ENCODE measurements around the gene PPP2R5D. TPM values are rescaled to one million over a fixed set of nuclear protein-coding genes. Genes with fewer than 3 reads are reported as not detected.

The PPP2R5D gene
- 29.6 and 36.7 TPM in 2 replicates for total RNA-seq (ENCODE audit: low replicate concordance)

GRCh38 chr6:42984001-42984923 lies at the start of gene PPP2R5D:
TSS of gene PPP2R5D (plus strand) at chr6:42984570. CDS start at chr6:42984678, 108 bp downstream.

GRCh38 chr6:42960243-42961019 lies 23.9 kb upstream of the PPP2R5D start, which contains the start of gene GNMT:
TSS of gene GNMT (plus strand) at chr6:42960754. CDS start at chr6:42960768, 14 bp downstream.

GRCh38 chr6:42978839-42979522 lies 5.4 kb upstream of the PPP2R5D start, which contains the start of gene PEX6:
TSS of gene PEX6 (minus strand) at chr6:42979181. CDS start at chr6:42979150, 31 bp downstream.

GRCh38 chr6:43013843-43014433 lies 29.6 kb downstream of the PPP2R5D start, which contains the start of the genes KLHDC3 and MEA1:
TSS of gene KLHDC3 (plus strand) at chr6:43014249. CDS start at chr6:43017193, 2,944 bp downstream.
TSS of gene MEA1 (minus strand) at chr6:43013946. CDS start at chr6:43013813, 133 bp downstream.

DNA sequence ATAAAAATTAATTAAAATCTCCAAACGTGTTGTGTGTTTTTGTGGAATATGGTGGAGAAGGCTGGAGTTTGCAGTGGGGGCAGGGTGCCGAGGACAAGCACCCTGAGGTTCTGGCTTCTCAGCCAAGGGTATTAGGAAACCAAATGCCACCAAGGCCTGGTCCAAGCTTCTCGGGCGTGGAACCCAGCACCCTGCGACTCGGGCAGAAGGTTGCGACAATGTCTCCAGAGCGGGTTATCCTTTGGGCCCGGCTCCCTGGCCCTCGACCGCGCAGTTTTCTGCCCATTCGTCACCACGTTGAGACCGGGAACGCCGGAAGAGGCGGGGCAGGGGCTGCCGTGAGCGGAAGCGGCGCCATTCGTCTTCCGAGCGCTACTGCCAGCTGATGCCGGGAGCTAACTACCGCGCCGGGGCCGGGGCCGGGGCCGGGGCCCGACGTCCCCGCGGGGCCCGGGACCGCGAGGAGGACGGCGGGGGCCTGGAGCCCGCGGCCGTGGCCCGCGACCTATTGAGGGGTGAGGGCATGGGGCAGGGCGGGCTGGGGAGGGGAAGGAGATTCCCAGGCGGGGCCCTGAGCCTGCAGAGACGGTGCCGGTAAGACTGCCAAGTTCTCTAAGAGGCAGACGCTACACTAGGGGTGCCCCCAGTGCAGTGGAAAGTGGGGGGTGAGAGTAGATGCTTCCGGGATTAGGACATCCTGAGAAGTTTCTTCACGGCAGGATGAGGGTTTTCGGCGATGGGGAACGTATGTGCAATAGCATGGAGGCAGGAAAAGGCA lies 37.1 kb downstream of the PPP2R5D start, which contains the start of gene RRP36:
RRP36 (plus strand) TSS at position 354 of the 778 bp plus-strand sequence; CDS start at position 386, 32 bp downstream.

DNA sequence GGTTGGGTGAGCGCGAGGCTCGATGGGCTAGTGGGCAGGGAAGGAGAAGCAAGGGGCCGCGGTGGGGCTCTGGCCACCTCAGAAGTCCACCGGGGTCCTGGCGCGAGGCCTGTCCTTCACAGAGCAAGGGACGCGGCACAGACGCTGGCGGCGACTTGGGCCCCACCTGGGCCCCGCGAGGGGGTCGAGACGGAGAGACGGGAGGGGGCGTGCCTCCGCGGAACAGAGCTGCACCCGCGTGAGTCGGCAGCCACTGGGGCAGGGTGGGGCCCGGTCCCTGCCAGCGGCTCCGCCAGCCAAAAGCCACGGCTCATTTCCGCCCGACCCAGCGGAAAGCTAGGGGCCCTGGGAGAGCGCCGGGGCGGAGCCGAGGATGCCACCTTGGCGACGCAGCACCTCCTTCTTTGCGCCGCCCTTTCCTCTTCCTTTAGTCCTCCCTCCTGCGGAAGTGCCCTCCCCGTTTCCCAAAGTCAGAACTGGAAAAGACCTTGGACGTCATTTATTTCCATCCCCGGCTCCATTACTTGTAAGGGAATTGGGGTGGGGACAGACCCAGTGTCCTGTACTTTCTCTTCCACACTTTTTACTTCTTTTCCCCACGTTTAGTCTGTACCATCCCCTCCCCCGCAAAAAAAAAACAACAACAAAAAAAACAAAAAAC lies 69.3 kb downstream of the PPP2R5D start, which contains the start of gene CUL7:
CUL7 (minus strand) TSS at position 307 of the 661 bp plus-strand sequence. CDS start 1,063 bp downstream, outside the sequence.

DNA sequence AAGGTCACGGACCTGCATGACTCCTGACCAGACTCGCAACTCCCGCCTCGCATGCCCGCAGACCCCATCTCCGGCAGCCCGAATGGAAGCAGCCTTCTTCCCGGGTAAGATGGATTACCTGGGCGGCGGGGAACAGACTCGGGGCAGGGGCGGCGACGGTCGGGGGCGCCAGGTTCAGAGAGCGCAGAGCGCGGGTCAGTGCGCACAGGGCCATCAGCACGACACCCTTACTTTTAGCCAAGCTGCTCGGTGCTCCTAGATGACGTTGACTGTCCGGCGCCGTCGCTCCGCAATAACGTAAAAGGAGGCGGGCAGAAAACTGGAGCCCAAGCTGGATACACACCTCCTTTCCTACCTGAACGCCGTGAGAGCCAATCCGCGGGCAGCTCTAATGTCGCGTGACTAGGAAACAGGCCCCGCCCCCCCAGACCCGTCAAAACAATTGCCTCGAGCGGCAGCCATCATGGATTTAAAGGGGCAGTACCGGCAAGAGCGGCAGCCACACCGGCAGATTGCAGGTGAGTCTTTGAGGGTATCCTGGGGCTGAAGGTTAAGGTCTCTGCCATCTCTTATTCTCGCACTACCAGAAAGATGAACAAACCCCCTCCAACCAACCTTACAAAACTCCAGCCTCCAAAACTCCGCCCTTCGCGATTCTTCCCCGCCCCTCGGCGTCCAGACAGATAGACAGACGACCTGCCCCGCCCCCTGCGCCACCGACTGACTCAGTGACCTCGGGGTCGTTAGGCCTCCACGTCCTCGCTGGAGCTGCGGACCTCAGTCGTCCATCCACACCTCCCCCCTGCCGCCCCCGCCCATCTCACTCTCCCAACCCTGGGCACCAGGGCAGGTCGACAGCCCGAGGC lies 75.0 kb downstream of the PPP2R5D start, which contains the start of the genes KLC4 and MRPL2:
KLC4 (plus strand) TSS at position 464 of the 866 bp plus-strand sequence. CDS start 1,705 bp downstream, outside the sequence.
MRPL2 (minus strand) TSS at position 267 of the 866 bp plus-strand sequence; CDS start at position 214, 53 bp downstream.

Other genes starting within 250 kb of the PPP2R5D start
- gene TBCC, start 238.5 kb upstream of the PPP2R5D start, total RNA-seq (ENCODE audit: low replicate concordance), result 17.9 and 29.5 TPM in 2 replicates
- gene BICRAL, start 202.5 kb upstream of the PPP2R5D start, total RNA-seq (ENCODE audit: low replicate concordance), result 3.4 and 4.6 TPM in 2 replicates
- gene RPL7L1, start 105.0 kb upstream of the PPP2R5D start, total RNA-seq (ENCODE audit: low replicate concordance), result 43.6 and 81.3 TPM in 2 replicates
- 0.53 TPM in 1 of 2 replicates, not detected in the other for gene PTCRA, start 68.5 kb upstream of the PPP2R5D start, total RNA-seq (ENCODE audit: low replicate concordance)
- gene CNPY3, start 55.1 kb upstream of the PPP2R5D start, total RNA-seq (ENCODE audit: low replicate concordance), result 26.1 and 29.8 TPM in 2 replicates
- 0.15 TPM in 1 of 2 replicates, not detected in the other for gene GNMT, start 23.8 kb upstream of the PPP2R5D start, total RNA-seq (ENCODE audit: low replicate concordance)
- 27.5 and 28.6 TPM in 2 replicates for gene PEX6, start 5.4 kb upstream of the PPP2R5D start, total RNA-seq (ENCODE audit: low replicate concordance)
- 56.5 and 67.0 TPM in 2 replicates for gene MEA1, start 29.4 kb downstream of the PPP2R5D start, total RNA-seq (ENCODE audit: low replicate concordance)
- gene KLHDC3, start 29.7 kb downstream of the PPP2R5D start, total RNA-seq (ENCODE audit: low replicate concordance), result 77.9 and 99.2 TPM in 2 replicates
- gene RRP36, start 37.1 kb downstream of the PPP2R5D start, total RNA-seq (ENCODE audit: low replicate concordance), result 28.5 and 67.1 TPM in 2 replicates
- gene CUL7, start 69.3 kb downstream of the PPP2R5D start, total RNA-seq (ENCODE audit: low replicate concordance), result 28.3 and 44.7 TPM in 2 replicates
- gene MRPL2, start 74.9 kb downstream of the PPP2R5D start, total RNA-seq (ENCODE audit: low replicate concordance), result 17.6 and 19.8 TPM in 2 replicates
- gene KLC4, start 75.1 kb downstream of the PPP2R5D start, total RNA-seq (ENCODE audit: low replicate concordance), result 15.2 and 23.5 TPM in 2 replicates
- 78.5 and 225 TPM in 2 replicates for gene PTK7, start 91.7 kb downstream of the PPP2R5D start, total RNA-seq (ENCODE audit: low replicate concordance)
- 11.6 and 20.1 TPM in 2 replicates for gene SRF, start 186.7 kb downstream of the PPP2R5D start, total RNA-seq (ENCODE audit: low replicate concordance)
- gene CUL9, start 197.6 kb downstream of the PPP2R5D start, total RNA-seq (ENCODE audit: low replicate concordance), result 17.5 and 26.4 TPM in 2 replicates
- 54.5 and 66.4 TPM in 2 replicates for gene DNPH1, start 244.9 kb downstream of the PPP2R5D start, total RNA-seq (ENCODE audit: low replicate concordance)